AG10803 (cell line): ENCODE data around the gene KCNE4.

Experiments used
- DNase-seq: peaks from one replicate; pipeline ENCODE4 v3.0.0; 2010; ENCODE audit warnings: low read depth
- H3K4me3 ChIP-seq: 2 replicates; pipeline ENCODE4 v1.5.1; 2011; ENCODE audit warnings: mild to moderate bottlenecking, low read length, control low read depth
- TF ChIP-seq, protein P1 (sequence below): conservative IDR thresholded peaks from 2 replicates; pipeline ENCODE4 v1.5.1; 2011; ENCODE audit warnings: mild to moderate bottlenecking, low read length, control low read depth, inconsistent platforms

KCNE4 gene

DNA sequence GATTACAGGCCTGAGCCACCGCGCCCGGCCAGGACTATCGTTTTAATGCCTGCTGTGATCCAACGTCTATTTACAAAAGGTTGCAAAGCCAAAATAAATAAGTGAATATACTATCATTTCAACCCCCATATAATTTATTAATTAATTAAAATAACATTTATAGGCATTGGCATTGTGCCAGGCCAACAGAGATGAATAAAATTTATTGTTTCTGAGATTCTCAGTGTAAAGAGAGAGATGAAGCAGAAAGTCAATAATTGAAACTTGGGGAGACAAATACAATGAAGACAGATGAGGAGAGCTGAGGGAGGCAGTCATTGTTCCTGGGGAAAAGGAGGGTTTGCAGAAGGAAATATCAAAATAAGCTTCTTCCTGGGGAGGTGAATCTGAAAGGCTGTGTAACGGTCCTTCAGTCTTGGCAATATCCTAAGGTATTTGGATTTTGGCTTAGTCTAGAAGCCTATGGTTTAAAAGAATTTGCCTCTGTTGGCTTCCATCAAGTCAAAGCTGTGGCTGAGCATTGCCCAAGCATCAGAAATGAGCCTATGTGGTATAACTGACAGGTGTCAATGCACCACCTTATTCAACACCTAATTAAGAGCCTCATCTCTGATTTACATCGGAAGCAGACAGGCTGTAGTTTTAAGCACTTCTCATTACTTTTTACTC, 31.5 kb downstream of the KCNE4 start:
- TF ChIP-seq, protein P1, sequence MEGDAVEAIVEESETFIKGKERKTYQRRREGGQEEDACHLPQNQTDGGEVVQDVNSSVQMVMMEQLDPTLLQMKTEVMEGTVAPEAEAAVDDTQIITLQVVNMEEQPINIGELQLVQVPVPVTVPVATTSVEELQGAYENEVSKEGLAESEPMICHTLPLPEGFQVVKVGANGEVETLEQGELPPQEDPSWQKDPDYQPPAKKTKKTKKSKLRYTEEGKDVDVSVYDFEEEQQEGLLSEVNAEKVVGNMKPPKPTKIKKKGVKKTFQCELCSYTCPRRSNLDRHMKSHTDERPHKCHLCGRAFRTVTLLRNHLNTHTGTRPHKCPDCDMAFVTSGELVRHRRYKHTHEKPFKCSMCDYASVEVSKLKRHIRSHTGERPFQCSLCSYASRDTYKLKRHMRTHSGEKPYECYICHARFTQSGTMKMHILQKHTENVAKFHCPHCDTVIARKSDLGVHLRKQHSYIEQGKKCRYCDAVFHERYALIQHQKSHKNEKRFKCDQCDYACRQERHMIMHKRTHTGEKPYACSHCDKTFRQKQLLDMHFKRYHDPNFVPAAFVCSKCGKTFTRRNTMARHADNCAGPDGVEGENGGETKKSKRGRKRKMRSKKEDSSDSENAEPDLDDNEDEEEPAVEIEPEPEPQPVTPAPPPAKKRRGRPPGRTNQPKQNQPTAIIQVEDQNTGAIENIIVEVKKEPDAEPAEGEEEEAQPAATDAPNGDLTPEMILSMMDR = no peak
- no peak for DNase-seq
- H3K4me3 ChIP-seq = no peak overlapping the region

DNA sequence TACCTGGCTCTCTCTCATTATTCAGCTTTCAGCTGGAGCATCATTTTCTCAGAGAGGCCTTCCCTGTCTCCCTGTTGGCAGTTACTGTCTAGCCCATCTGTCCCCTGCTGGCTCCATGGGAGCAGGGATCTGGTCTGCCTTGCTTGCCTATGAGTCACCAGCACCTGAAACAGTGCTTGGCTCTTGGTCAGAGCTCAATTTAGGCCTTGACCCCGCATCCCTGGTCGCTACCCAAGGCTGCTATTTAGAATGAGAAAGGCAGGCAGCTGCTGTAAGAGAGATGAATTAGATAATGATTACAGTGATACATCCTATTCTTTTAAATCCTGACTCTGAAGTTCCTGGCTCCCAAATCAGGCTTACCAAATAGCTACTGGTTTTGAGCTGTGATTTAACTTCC, 32.9 kb downstream of the KCNE4 start:
- no peak for DNase-seq
- H3K4me3 ChIP-seq = no peak overlapping the region
- TF ChIP-seq, protein P1 = 0 out of 2 replicates have a peak, but pooled peaks have one; percentile 2

DNA sequence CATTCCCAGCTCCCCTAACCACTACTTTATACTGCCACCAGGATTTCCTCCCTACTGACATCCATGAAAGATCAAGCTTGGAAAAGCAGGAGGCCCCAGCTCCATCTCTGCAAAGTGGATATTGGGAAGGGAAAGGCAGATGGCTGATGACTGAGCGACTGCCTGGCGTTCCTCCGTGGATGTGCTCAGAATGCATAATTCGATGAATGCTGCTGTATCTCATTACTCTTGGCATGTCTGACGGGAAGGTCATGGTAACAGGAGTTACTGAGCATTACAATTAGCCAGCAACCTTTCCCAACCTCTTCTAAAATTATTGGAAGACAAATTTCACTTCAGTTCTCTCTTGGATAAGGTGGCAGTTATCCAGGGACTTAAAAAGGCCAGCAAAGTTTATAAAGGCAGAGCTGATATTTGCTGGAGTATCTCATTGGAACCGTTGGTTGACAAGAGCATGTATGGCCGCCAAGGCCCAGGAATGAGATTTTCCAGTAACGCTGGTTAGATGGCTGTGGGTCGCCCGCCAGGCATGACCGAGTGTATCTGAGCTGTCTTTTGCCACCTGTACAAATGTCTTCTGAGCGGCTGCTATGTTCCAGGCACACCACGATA, 34.5 kb downstream of the KCNE4 start:
- no peak overlapping the region for H3K4me3 ChIP-seq
- no peak for DNase-seq
- TF ChIP-seq, protein P1 = no peak

DNA sequence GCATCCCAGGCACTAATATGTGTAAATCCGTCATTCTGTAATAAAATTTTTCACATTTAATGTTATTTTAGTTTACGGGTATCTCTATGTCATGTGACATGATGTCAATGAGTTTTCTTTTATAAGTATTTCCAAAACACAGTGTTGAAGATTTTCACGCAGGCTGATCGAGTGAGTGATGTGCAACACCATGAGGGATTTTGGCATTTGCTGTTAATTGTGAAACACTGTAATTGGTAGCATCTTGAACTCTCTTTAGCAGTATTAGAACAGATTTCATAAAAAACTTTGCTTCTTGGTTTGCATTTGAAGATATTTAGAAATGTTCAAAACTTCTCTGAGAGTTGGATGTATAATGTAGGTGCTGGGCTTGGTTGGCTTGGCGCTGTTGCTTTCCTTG, 35.5 kb downstream of the KCNE4 start:
- no peak overlapping the region for H3K4me3 ChIP-seq
- TF ChIP-seq, protein P1 = no peak
- DNase-seq = peak; percentile 62

DNA sequence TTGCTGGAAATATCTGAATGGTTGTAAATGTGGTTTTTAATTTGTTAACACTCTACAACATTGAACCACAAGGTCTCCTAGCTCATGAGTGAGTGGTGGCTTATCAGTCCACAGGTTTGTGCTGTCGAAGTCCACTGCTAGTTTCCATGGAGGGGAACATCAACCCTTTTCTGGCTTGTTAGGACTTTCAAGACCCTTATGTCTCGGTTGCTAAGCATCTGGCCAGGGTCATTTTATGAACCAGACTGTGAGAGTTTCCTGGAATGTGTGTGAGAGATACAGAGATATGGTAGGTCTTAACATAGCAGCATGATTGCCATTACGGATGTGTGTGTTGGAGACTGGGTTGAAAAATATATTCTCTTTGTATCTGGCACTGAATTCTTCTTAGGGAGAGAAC, 36.9 kb downstream of the KCNE4 start:
- TF ChIP-seq, protein P1 = no peak
- H3K4me3 ChIP-seq = no peak overlapping the region
- DNase-seq = no peak

DNA sequence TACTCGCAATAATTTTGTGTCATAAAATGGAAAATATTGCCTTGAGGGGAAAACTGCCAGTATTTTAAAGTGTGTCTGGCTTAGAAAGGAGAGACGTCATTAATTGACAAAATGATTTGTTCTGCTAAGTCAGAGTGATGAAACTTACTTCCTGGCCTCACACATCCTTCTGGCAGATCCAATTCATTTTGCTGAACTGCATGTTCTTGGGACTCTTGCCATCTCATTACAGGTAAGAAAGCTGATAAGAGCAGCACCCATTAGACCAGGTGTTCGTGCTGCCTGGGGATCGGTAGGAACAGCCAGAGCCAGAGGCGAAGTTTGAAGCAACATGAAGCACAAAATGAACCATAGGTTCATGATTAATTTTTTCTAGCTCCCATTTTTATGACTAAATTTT, 38.0 kb downstream of the KCNE4 start:
- DNase-seq = no peak
- TF ChIP-seq, protein P1 = no peak
- no peak overlapping the region for H3K4me3 ChIP-seq
